Panc1 (cell line): Measurements from ENCODE around the gene USP31. TPM values are rescaled to one million over a fixed set of nuclear protein-coding genes. Genes with fewer than 3 reads are reported as not detected.

Experiments
- ATAC-seq: fragments of 200-7000 bp; cut with Tn5 transposase; 2 replicates; pipeline ENCODE4 v1.9.1; 2020; ENCODE audit warnings: mild to moderate bottlenecking, moderate library complexity
- BruUV-seq: library from RNA; stranded (reverse); fragments of 400-500 nt; replicated peaks from 2 replicates; lab custom pipeline; 2021; lab: Mats Ljungman, UMichigan
- CTCF ChIA-PET: fragments of 300-600 bp; sonication (Branson Sonifier 250); formaldehyde crosslinking; loops from one replicate; lab custom pipeline; 2022; ENCODE audit warnings: antibody characterized with exemption; lab: Charles Lee
- POLR2A ChIA-PET: fragments of 300-600 bp; sonication (Branson Sonifier 250); formaldehyde crosslinking; loops from one replicate; lab custom pipeline; 2022; ENCODE audit warnings: antibody characterized with exemption; lab: Charles Lee
- DNase-seq: peaks from one replicate; pipeline ENCODE4 v3.0.0-alpha.2; 2010; ENCODE audit warnings: low read depth, low spot score
- H3K27ac ChIP-seq: 2 replicates; pipeline ENCODE4 v1.5.1; 2011; ENCODE audit warnings: mild to moderate bottlenecking, low read length, inconsistent platforms
- H3K27me3 ChIP-seq: fragments of 200-500 bp; sonication (Bioruptor generic); 2 replicates; pipeline ENCODE4 v1.6.0; 2014; ENCODE audit warnings: low read length, inconsistent platforms; ENCODE audit not compliant: control insufficient read depth, insufficient read depth
- H3K36me3 ChIP-seq: fragments of 200-500 bp; sonication (Bioruptor generic); 2 replicates; pipeline ENCODE4 v1.5.1; 2014; ENCODE audit warnings: inconsistent platforms, mild to moderate bottlenecking, low read length, moderate library complexity; ENCODE audit not compliant: control insufficient read depth, insufficient read depth
- H3K4me1 ChIP-seq: 2 replicates; pipeline ENCODE4 v1.5.1; 2011; ENCODE audit warnings: inconsistent platforms, mild to moderate bottlenecking, low read length, moderate library complexity; ENCODE audit not compliant: control insufficient read depth, insufficient read depth
- H3K4me3 ChIP-seq, 2 experiments: 2 replicates each; pipeline ENCODE4 v1.5.1; 2011 to 2012; ENCODE audit warnings: low read depth in 2 of 2, low read length in 2 of 2, mild to moderate bottlenecking in 2 of 2, inconsistent platforms in 1 of 2, moderate library complexity in 1 of 2
- H3K9me3 ChIP-seq: fragments of 200-500 bp; sonication (Bioruptor generic); 2 replicates; pipeline ENCODE4 v1.5.1; 2014; ENCODE audit warnings: low read depth, mild to moderate bottlenecking, inconsistent platforms, low read length, moderate library complexity; ENCODE audit not compliant: control insufficient read depth, insufficient read depth
- POLR2AphosphoS5 ChIP-seq: IDR thresholded peaks from 2 replicates; pipeline ENCODE4 v1.6.1; 2012; ENCODE audit warnings: mild to moderate bottlenecking, low read depth, low read length, moderate library complexity
- SIN3A ChIP-seq: IDR thresholded peaks from 2 replicates; pipeline ENCODE4 v1.6.1; 2012; ENCODE audit warnings: low read depth, mild to moderate bottlenecking, low read length, moderate library complexity, borderline replicate concordance; ENCODE audit not compliant: insufficient read depth
- TCF7L2 ChIP-seq: IDR thresholded peaks from 2 replicates; pipeline ENCODE4 v1.6.1; 2011; ENCODE audit warnings: mild to moderate bottlenecking, low read depth, low read length, inconsistent platforms
- in situ Hi-C: cut with HindIII; loops from 2 replicates; pipeline ENCODE4 v1.10.0; 2016; ENCODE audit warnings: low sequenced_read_pairs, low pct_unique_long_range_greater_than_20kb
- intact Hi-C: fragments of 100-400 bp; cut with micrococcal nuclease; formaldehyde crosslinking; loops from one replicate; pipeline ENCODE4 v1.10.0; 2022; ENCODE audit not compliant: unreplicated experiment
- total RNA-seq: library from RNA; stranded (reverse); gene quantifications from one replicate; pipeline ENCODE4 v1.2.1, GENCODE V29; 2021; ENCODE audit not compliant: unreplicated experiment
- TF ChIP-seq, protein P1 (sequence below): fragments of 450-650 bp; IDR thresholded peaks from 2 replicates; pipeline ENCODE4 v1.5.1; 2017; ENCODE audit warnings: mild to moderate bottlenecking
- TF ChIP-seq, protein P2 (sequence below), 2 experiments: IDR thresholded peaks; 2 replicates each; pipeline ENCODE4 v1.6.1; 2011 to 2012; ENCODE audit warnings: low read depth in 2 of 2, control low read depth in 1 of 2, low read length in 1 of 2, mild to moderate bottlenecking in 1 of 2, moderate library complexity in 1 of 2; ENCODE audit not compliant: insufficient read depth in 1 of 2

USP31 gene
- total RNA-seq, 1 experiment from 2014 or later = 27.2 TPM

GRCh38 chr16:23119570-23119969 is 29.7 kb downstream of the USP31 start:
- ATAC-seq = no peak
- intact Hi-C loops (no loop called here), in situ Hi-C loops (no loop called here)
- Histone ChIP-seq H3K9me3 (no peaks in the 10 kb centered on the region), H3K27ac (no peak overlapping the region), H3K36me3 (no peaks in the 10 kb centered on the region), H3K27me3 (no peaks in the 10 kb centered on the region), H3K4me3 (no peak overlapping the region), H3K4me1 (peaks cover 4% of the 10 kb centered on the region; the same call in 1 of the 2 replicates)
- TF ChIP-seq POLR2AphosphoS5 (no peak), TCF7L2 (no peak), SIN3A (no peak)
- TF ChIP-seq, protein P1, sequence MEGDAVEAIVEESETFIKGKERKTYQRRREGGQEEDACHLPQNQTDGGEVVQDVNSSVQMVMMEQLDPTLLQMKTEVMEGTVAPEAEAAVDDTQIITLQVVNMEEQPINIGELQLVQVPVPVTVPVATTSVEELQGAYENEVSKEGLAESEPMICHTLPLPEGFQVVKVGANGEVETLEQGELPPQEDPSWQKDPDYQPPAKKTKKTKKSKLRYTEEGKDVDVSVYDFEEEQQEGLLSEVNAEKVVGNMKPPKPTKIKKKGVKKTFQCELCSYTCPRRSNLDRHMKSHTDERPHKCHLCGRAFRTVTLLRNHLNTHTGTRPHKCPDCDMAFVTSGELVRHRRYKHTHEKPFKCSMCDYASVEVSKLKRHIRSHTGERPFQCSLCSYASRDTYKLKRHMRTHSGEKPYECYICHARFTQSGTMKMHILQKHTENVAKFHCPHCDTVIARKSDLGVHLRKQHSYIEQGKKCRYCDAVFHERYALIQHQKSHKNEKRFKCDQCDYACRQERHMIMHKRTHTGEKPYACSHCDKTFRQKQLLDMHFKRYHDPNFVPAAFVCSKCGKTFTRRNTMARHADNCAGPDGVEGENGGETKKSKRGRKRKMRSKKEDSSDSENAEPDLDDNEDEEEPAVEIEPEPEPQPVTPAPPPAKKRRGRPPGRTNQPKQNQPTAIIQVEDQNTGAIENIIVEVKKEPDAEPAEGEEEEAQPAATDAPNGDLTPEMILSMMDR = no peak
- TF ChIP-seq, protein P2, sequence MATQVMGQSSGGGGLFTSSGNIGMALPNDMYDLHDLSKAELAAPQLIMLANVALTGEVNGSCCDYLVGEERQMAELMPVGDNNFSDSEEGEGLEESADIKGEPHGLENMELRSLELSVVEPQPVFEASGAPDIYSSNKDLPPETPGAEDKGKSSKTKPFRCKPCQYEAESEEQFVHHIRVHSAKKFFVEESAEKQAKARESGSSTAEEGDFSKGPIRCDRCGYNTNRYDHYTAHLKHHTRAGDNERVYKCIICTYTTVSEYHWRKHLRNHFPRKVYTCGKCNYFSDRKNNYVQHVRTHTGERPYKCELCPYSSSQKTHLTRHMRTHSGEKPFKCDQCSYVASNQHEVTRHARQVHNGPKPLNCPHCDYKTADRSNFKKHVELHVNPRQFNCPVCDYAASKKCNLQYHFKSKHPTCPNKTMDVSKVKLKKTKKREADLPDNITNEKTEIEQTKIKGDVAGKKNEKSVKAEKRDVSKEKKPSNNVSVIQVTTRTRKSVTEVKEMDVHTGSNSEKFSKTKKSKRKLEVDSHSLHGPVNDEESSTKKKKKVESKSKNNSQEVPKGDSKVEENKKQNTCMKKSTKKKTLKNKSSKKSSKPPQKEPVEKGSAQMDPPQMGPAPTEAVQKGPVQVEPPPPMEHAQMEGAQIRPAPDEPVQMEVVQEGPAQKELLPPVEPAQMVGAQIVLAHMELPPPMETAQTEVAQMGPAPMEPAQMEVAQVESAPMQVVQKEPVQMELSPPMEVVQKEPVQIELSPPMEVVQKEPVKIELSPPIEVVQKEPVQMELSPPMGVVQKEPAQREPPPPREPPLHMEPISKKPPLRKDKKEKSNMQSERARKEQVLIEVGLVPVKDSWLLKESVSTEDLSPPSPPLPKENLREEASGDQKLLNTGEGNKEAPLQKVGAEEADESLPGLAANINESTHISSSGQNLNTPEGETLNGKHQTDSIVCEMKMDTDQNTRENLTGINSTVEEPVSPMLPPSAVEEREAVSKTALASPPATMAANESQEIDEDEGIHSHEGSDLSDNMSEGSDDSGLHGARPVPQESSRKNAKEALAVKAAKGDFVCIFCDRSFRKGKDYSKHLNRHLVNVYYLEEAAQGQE (IDR thresholded peaks at IDR 0.05; ENCODE audit: insufficient read depth in 1 of 2, low read depth in 2 of 2, low read length in 1 of 2) = no peak
- no peak for DNase-seq
- POLR2A ChIA-PET = no interaction called here
- CTCF ChIA-PET = no interaction called here
- BruUV-seq = no TSS peak

DNA sequence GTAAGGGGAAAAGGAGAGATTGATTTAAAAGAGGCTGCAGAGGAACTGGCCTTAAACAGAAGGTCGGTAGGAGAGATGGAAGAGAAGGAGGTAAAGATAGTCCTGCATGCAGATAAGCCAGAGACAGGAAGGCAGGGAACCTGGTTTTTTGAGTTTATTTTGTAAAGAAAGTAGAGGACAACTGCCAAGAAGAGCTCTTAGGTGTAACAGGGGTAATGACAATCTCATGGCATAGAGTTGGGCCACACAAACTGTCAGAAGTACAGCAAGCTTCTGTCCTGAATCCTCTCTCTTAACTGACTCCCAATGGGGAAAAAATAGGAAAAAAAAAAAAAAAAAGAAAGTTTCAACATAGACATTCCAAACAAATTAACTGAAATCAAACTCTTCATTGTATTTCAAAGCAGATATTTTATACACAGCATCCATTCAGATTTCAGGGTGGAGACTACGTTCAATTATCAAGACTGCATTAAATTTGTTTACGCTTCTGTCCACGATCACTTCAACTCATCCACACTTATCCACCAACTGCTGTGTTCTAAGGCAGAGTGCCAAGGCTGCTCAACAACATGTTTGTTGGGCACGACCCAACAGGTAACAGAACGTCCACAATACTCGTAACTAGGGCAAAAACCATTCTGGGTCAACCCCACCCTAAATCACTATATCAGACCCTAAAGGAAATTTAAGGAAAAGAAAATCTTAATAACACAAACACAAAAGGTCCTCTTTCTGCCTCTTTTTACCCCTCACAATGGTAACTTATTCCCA is 34.9 kb downstream of the USP31 start:
- CTCF ChIA-PET = no interaction called here
- no peak overlapping the region for H3K27ac ChIP-seq
- in situ Hi-C loops = no loop called here

More for the DNA sequence above, 34.9 kb downstream of the USP31 start:
- H3K4me1 ChIP-seq = no peaks in the 10 kb centered on the region
- DNase-seq (no peak), ATAC-seq (no peak)
- no peak for TF ChIP-seq POLR2AphosphoS5
- no peak for TF ChIP-seq TCF7L2
- TF ChIP-seq SIN3A = no peak
- TF ChIP-seq, protein P1 = no peak
- TF ChIP-seq, protein P2 (IDR thresholded peaks at IDR 0.05; ENCODE audit: insufficient read depth in 1 of 2, low read depth in 2 of 2, low read length in 1 of 2) = no peak
- H3K36me3 ChIP-seq = no peaks in the 10 kb centered on the region
- BruUV-seq = no TSS peak
- H3K9me3 ChIP-seq = no peaks in the 10 kb centered on the region
- no peaks in the 10 kb centered on the region for H3K27me3 ChIP-seq
- POLR2A ChIA-PET = no interaction called here
- intact Hi-C loops = no loop called here
- H3K4me3 ChIP-seq = no peak overlapping the region
